ENCODE measurements around the gene RSRC1. TPM values are rescaled to one million over a fixed set of nuclear protein-coding genes. Genes with fewer than 3 reads are reported as not detected.

Gene RSRC1
- total RNA-seq, 1 experiment from 2014 or later: 60.3 TPM

- H3K4me1 ChIP-seq (replicated peaks; ENCODE audit: insufficient read depth): no peaks in the 10 kb centered on the region
- H2AFZ ChIP-seq: no peak overlapping the region
- H3K79me2 ChIP-seq (ENCODE audit: low read depth): no peaks in the 10 kb centered on the region
- no peaks in the 10 kb centered on the region for H3K9me2 ChIP-seq (ENCODE audit: insufficient read depth)
- H3F3A ChIP-seq (ENCODE audit: insufficient read depth, low read depth): no peaks in the 10 kb centered on the region
- TF ChIP-seq, protein P1, sequence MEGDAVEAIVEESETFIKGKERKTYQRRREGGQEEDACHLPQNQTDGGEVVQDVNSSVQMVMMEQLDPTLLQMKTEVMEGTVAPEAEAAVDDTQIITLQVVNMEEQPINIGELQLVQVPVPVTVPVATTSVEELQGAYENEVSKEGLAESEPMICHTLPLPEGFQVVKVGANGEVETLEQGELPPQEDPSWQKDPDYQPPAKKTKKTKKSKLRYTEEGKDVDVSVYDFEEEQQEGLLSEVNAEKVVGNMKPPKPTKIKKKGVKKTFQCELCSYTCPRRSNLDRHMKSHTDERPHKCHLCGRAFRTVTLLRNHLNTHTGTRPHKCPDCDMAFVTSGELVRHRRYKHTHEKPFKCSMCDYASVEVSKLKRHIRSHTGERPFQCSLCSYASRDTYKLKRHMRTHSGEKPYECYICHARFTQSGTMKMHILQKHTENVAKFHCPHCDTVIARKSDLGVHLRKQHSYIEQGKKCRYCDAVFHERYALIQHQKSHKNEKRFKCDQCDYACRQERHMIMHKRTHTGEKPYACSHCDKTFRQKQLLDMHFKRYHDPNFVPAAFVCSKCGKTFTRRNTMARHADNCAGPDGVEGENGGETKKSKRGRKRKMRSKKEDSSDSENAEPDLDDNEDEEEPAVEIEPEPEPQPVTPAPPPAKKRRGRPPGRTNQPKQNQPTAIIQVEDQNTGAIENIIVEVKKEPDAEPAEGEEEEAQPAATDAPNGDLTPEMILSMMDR (conservative IDR thresholded peaks at IDR 0.05): no peak
- TF ChIP-seq EZH2 (IDR thresholded peaks at IDR 0.05; ENCODE audit: low read depth): no peak
- no peak for DNase-seq
- BruUV-seq (replicated peaks): no TSS peak
- H3K36me3 ChIP-seq (ENCODE audit: low read depth): no peaks in the 10 kb centered on the region
- ChIA-PET CTCF (no interaction called here), POLR2A (ENCODE audit: unreplicated experiment) (interaction anchor here (0.6 kb wide), 1 partner anchor 94 kb away, joined by 4 read pairs; no protein-coding TSS in a partner anchor)
- no peak overlapping the region for H3K27ac ChIP-seq
- no peaks in the 10 kb centered on the region for H3K27me3 ChIP-seq (ENCODE audit: insufficient read depth, low read depth)
- intact Hi-C loops (cut with micrococcal nuclease; ENCODE audit: unreplicated experiment): no loop called here
- H3K9me3 ChIP-seq (ENCODE audit: insufficient read depth, low read depth): no peaks in the 10 kb centered on the region
- H4K20me1 ChIP-seq (ENCODE audit: insufficient read depth): no peaks in the 10 kb centered on the region
- H3K4me2 ChIP-seq: no peak overlapping the region
- no peak overlapping the region for H3K4me3 ChIP-seq
Measured at GRCh38 chr3:158379517-158379916, 269.6 kb downstream of the RSRC1 start.

DNA sequence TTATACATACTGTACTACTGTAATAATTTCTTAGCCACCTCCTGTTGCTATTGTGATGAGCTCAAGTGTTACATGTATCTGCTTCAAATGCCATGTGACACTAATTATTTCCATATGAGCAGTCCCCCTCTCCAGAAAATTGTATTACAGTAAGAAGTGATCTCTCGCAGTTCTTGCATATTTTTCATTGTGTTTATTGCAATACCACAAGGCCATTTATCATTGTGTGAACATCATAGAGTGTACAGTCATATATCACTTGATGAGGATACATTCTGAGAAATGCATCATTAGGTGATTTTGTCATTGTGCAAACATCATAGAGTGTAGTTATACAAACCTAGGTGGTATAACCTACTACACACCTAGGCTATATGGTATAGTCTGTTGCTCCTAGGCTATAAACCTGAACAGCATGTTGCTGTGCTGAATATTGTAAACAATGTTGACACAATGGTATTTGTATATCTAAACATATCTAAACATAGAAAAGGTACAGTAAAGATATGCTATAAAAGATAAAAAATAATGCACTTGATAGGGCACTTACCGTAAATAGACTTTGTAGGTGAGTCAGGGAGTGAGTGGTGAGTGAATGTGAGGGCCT is 271.5 kb downstream of the RSRC1 start:
- Histone ChIP-seq H3F3A (ENCODE audit: insufficient read depth, low read depth) (no peaks in the 10 kb centered on the region), H3K27me3 (ENCODE audit: insufficient read depth, low read depth) (no peaks in the 10 kb centered on the region), H3K9me3 (ENCODE audit: insufficient read depth, low read depth) (no peaks in the 10 kb centered on the region), H2AFZ (no peak overlapping the region), H3K4me3 (no peak overlapping the region), H4K20me1 (ENCODE audit: insufficient read depth) (no peaks in the 10 kb centered on the region), H3K9me2 (ENCODE audit: insufficient read depth) (no peaks in the 10 kb centered on the region), H3K79me2 (ENCODE audit: low read depth) (no peaks in the 10 kb centered on the region), H3K4me2 (no peak overlapping the region), H3K27ac (no peak overlapping the region), H3K4me1 (replicated peaks; ENCODE audit: insufficient read depth) (no peaks in the 10 kb centered on the region), H3K36me3 (ENCODE audit: low read depth) (no peaks in the 10 kb centered on the region)
- ChIA-PET CTCF (no interaction called here), POLR2A (ENCODE audit: unreplicated experiment) (no interaction called here)
- TF ChIP-seq, protein P1 (conservative IDR thresholded peaks at IDR 0.05): no peak
- no peak for TF ChIP-seq EZH2 (IDR thresholded peaks at IDR 0.05; ENCODE audit: low read depth)
- no TSS peak for BruUV-seq (replicated peaks)
- no peak for DNase-seq
- intact Hi-C loops (cut with micrococcal nuclease; ENCODE audit: unreplicated experiment): no loop called here

- DNase-seq: no peak
- H3K4me1 ChIP-seq (replicated peaks; ENCODE audit: insufficient read depth): no peaks in the 10 kb centered on the region
- no peak overlapping the region for H2AFZ ChIP-seq
- no peaks in the 10 kb centered on the region for H4K20me1 ChIP-seq (ENCODE audit: insufficient read depth)
- no peaks in the 10 kb centered on the region for H3K9me2 ChIP-seq (ENCODE audit: insufficient read depth)
- no peaks in the 10 kb centered on the region for H3K36me3 ChIP-seq (ENCODE audit: low read depth)
- TF ChIP-seq EZH2 (IDR thresholded peaks at IDR 0.05; ENCODE audit: low read depth): no peak
- TF ChIP-seq, protein P1 (conservative IDR thresholded peaks at IDR 0.05): no peak
- no peaks in the 10 kb centered on the region for H3K27me3 ChIP-seq (ENCODE audit: insufficient read depth, low read depth)
- POLR2A ChIA-PET (ENCODE audit: unreplicated experiment): no interaction called here
- H3K4me3 ChIP-seq: no peak overlapping the region
- intact Hi-C loops (cut with micrococcal nuclease; ENCODE audit: unreplicated experiment): no loop called here
- no TSS peak for BruUV-seq (replicated peaks)
- H3K79me2 ChIP-seq (ENCODE audit: low read depth): no peaks in the 10 kb centered on the region
- no peak overlapping the region for H3K4me2 ChIP-seq
- CTCF ChIA-PET: no interaction called here
- no peak overlapping the region for H3K27ac ChIP-seq
- H3K9me3 ChIP-seq (ENCODE audit: insufficient read depth, low read depth): no peaks in the 10 kb centered on the region
- H3F3A ChIP-seq (ENCODE audit: insufficient read depth, low read depth): no peaks in the 10 kb centered on the region
Measured at GRCh38 chr3:158382479-158382878, 272.6 kb downstream of the RSRC1 start.

Data from PC-9 (cell line).